ENCODE measurements around the gene FAM114A1. TPM values are rescaled to one million over a fixed set of nuclear protein-coding genes. Genes with fewer than 3 reads are reported as not detected.
"Not testable (repeated sequence)": the region's sequence is repeated elsewhere in the genome, so short reads cannot be mapped to it uniquely, and the experiment has no call there.

FAM114A1 gene
- total RNA-seq, 1 experiment from 2014 or later: 162 TPM

DNA sequence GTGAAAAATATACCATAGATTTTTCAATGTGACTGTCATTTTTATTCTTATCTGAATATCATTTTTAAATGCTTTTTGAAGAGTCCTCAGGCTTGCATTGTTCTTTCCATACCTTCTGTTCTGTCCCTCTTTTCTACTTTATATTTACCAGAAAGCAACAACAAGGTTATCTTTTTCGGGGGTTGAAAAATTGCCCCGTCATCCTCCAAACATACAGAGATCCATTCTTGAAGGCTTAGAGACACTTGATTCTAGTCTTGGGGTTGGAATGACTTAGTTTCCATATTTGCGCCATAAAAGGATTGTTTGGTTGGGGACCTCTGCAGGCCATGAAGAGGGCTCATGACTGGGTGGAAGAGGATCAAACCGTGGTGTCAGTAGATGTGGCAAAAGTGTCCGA lies 63.5 kb downstream of the FAM114A1 start:
- DNase-seq (ENCODE audit: low read depth): no peak

DNA sequence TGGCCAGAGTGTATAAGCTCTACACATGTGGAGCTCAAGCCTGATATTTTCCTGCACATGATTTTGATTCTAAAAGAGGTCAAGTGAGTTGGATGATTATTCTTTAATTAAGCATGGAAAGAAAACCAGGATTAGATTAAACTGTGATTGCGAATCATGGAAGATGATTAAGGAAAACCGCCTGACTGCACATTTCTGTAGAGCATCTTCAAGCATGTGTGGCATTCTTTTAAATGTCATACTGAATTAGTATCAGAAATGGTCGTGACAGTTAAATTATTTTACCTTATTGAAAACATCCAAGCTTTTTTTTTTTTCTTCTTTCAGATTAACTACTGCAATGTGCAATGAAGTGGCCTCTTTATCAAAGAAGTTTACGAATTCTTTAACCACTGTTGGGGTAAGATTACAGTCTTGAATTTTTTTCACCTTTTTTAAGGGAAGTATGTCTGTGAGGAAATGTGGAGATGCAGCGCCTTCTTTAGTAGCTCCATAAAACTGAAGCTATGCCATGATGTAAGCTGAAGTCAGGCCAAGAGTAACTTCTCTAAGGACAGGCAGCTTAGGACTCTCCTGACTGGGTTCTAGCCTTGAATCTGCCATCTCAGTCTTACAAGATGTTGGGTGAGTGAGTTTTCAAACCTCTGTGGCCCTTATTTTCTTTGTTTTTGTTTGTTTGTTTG lies 67.9 kb downstream of the FAM114A1 start:
- DNase-seq (ENCODE audit: low read depth): no peak

DNA sequence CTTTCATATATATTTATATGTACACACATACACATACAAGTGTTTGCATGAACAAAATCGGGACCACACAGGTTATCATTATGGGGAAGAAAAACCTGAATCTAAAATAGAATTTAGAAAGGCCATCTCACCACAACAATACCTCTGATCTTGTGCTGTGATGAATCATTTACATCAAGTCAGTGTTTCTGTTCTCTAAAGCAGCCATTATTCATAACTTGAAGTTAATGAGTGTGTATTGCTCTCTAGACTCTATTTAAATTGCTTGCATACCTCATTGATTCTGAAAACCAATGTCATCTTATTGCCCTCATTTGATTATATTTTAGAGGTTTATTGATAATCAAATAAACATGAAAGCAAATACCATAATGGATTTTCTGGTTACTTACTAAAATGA lies 71.6 kb downstream of the FAM114A1 start:
- no peak for DNase-seq (ENCODE audit: low read depth)

DNA sequence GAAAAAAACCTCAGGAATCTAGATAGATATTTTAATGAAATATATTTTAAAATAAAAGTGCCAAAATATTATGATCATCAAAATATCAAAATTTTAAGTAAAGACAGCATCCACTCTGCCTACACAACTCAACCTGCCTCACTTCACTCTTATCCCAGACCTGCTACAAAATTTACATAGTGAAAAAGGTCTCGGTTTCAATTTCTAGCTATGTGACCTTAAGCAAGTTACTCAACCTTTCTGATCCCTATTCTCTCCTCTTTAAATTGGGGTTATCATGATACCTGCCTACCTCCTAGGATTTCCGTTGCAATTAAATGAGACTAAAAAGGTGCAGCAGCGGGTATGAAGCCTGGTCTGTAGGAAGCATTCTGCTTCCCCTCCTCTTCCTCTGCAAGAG lies 72.9 kb downstream of the FAM114A1 start:
- no peak for DNase-seq (ENCODE audit: low read depth)

DNA sequence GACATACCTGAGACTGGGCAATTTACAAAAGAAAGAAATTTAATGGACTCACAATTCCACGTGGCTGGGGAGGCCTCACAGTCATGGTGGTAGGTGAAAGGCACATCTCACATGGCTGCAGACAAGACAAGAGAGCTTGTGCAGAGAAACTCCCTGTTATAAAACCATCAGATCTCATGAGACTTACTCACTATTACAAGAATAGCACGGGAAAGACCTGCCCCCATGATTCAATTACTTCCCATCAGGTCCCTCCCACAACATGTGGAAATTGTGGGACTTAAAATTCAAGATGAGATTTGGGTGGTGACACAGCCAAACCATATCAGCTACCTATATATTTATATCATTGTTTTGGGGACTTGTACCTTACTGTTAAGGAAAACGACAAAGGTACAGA lies 74.3 kb downstream of the FAM114A1 start:
- DNase-seq (ENCODE audit: low read depth): not testable (repeated sequence)

DNA sequence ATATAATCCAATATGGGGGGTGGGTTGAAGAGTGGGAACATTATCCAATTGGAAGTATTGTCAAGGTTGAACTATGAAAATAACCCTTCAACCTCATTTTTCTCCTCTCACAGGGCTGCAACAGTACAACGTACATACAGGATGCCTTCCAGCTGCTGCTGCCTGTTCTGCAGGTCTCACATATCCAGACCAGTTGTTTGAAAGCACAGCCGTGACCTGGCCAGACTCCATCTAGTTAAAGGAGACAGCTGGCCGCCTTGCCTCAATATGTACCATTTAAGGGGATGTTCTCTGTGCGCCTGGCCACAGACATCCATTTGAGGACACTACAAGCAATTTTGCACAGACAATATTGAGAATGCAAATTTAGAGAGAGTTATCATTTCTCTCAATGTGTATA lies 75.7 kb downstream of the FAM114A1 start:
- no peak for DNase-seq (ENCODE audit: low read depth)

DNA sequence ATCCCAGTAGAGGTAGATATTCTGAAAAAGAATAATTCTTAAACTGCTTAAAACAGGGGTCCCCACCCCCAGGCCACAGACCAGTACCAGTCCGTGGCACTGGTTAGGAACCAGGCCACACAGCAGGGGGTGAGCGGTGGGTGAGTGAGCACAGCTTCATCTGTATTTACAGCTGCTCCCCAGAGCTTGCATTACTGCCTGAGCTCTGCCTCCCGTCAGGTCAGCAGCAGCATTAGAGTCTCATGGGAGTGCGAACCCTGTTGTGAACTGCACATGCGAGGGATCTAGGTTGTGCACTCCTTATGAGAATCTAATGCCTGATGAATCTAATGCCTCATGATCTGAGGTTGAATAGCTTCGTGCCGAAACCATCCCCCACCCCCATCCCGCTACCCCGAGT lies 76.8 kb downstream of the FAM114A1 start:
- DNase-seq (ENCODE audit: low read depth): no peak

DNA sequence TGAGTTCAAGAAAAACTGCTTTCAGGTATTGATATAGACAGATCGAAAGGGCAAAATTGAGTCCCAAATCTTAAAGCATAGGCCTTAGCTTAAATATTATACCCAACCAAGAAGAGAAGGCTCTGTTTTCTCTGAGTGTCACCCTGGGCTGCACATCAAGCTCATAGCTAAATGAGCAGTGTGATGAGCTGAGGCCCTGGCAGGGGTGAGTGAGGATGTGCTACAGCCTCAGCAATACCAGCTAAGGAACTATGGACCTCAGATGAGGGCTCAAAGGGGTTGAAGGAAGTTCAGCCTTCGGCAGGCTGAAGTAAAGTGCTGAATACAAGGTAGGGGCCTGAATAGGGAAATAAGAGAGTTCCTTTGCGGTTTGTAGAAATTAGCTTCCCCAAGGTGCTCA lies 79.3 kb downstream of the FAM114A1 start:
- no peak for DNase-seq (ENCODE audit: low read depth)

DNA sequence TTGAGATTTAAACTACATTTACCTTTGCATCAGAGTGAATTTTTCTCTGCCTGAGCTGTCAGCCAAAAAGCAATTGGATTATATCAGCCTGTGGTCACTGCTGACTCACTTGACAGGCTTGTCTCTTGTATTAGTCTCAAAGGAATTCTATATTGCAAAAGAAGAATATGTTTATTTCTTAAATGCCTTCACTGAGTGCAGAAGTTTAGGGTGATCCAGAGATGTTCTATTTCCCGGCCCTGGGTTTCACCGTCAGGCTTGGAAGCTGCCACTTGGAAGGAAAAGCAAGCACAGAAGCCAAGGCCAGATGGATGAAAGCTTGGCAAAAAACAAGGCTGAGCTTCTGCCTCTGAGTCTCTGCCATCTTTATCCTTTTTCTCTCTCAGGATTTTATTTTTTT lies 80.9 kb downstream of the FAM114A1 start:
- peak; percentile 69 for DNase-seq (ENCODE audit: low read depth)

DNA sequence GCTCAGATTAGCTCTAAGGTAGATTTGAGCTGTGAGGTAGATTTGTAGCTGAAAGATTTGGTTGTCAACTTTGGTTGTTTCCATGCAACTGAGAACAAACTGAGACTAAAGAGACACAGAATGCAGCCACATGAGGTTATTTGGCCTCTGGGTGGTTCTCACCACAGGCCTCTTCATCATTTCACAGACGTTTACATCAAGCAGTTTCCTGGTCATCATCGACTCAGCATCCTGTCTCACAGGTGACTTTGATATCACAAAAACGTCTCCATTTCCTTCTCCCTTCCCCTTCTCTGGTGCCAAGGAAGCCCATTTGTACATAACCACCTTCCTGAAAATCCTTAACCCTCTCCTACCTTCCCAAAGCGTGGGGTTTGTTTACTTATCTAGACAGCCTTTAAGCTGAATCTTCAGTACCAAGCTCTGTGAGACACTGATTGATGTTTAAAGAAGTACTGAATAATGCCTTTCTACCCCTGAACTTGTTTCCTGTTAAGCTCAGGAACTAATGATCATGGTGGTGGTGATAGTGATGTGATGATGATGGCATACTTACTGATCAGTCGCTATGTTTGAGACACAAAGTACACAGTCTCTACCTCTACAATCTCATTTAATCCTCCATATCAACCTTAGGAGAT lies 81.9 kb downstream of the FAM114A1 start:
- DNase-seq (ENCODE audit: low read depth): peak; percentile 15

DNA sequence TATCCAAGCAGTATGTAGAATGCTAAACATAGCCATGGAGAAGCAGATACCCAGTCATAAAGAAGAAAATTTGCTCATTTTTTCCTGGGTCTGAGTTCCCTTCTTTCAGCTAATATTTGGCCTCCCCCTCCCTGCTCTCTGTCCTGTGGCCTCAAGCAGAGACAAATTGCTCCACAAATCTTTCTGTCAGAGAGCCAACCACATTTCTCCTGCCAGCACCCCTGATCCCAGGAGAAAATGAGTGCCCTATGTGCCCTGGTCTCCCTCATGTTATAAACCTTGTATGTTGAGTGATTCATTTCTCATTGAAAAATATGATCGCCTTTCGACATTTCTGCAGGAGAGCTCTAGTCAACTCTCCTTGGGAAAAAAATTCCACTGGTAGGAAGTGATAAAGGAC lies 82.6 kb downstream of the FAM114A1 start:
- DNase-seq (ENCODE audit: low read depth): no peak

DNA sequence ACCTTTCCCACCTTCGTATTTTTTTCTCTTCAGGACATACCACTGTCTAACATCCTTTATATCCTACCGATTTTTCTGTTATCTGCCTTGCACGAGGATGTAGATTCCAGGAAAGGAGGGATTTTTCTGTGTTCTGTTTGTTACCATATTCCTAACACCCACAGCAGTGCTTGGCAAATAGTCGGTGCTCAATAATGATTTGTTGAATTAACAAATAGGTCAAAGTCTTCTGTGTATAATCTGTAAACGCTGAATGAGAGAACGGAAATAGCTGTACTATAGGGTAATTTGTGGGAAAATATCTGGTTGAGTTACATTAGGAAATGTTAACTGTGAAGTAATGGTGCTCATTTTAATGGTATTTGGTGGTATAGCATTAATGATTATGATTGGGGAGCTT lies 83.1 kb downstream of the FAM114A1 start:
- DNase-seq (ENCODE audit: low read depth): no peak

DNA sequence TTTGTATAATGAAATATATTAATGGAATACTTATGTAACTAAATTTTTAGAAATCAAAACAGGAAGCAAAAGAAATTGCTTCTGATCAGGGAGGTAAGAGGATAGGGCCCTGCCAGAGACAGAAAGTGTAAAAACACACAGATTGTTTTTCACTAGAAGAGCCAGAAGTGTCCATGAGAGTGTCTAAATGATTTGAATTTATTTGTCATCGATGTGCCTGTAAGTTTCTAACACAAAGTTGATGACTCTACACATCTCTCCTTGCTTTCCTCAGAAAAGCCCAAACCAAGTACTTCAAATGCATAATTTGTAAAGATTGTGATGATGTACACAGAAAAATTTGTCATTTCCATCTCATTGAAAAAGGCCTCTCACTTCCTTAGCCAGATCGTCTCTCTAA lies 84.0 kb downstream of the FAM114A1 start:
- no peak for DNase-seq (ENCODE audit: low read depth)

DNA sequence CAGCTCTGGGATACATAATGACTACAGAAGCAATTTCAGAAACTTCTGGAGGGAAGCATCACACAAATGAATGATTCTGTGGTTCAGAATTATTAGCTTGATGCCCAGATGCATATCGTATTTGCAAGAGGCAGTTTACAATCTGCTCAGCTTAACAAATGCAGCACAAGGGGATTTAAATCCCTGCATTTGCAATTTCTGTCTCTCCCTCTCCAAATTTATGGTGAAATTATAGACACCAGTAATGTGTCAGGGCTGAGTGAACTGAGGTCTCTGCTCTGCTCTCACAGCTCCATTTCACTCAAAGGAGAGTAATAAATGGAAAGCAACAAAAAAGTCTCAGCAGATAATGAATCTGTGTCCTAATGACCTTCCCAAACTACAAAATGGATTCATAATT lies 84.4 kb downstream of the FAM114A1 start:
- no peak for DNase-seq (ENCODE audit: low read depth)

DNA sequence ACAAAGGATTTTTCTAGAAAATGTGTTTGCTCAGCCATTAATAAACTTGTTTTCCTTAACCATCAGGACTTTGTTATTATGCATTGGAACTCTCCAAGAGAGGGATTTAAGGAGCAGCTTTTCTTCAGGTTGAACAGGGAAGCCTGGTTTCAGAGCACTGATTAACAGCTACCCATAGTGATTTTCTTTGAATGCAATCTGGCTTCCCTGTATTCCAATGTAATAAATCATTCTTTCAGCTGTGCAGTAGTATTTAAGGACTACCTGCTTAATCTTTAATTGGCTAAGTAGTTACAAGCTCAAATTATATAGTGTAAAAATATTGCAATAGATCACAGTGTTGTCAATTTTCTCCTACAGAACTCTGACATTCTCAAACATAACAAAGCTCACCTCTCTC lies 87.1 kb downstream of the FAM114A1 start:
- no peak for DNase-seq (ENCODE audit: low read depth)

DNA sequence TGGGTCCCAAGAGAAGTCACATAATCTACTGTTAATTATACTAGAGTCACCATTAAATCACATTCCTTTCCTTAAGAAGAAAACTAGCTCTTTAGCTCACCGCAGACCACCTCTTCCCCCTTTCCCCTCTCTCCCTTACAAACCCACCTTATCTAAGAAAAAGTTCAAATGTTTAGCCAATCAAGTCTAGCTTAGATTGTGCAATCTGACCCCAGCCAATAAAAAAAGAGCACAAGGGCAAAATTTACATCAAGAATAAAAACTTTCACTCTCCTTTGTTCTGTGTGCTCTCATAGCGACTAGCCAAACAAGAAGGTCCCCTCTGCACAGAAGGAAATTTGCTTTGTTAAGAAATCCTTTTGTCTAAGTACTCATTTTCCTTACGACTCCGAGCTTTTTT lies 88.4 kb downstream of the FAM114A1 start:
- no peak for DNase-seq (ENCODE audit: low read depth)

DNA sequence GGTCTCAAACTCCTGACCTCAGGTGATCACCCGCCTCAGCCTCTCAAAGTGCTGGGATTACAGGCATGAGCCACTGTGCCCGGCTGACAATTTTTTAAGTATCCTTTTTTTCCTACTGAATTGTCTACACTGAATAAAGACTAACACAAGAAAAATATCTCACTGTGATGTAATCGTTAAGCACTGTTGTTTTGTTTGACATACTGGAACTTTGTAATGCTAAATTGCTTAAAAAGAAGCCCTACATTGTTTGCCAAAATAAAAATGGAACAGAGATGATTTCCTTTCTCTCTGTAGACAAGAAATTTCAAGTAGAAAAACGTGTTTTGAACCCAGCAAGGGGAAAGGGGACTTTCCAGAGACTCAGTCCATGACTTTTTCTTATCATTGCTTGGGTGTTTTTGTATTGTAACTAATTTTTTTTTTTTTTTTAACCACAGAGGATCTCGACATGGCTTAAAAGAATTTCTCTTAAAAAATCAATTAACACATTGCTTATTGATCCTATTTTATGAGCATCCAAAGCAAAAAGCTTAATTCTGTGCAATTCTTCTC lies 89.7 kb downstream of the FAM114A1 start:
- DNase-seq (ENCODE audit: low read depth): no peak

DNA sequence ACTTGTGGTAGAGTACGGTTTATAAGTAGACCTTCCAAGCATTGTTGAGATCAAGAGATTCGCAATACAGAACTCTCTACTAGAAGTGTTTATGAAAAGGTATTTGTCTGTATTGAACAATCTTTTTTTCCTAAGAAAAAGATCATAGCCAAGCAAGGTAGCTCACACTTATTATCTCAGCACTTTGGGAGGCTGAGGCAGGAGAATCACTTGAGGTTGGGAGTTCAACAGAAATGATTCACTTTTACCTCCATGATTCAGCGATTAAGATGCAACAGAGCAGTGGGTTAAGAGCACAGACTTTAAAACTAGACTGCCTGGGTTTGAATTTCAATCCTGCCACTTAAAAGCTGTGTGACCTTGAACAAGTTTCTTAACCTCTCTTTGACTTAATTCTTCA lies 90.3 kb downstream of the FAM114A1 start:
- no peak for DNase-seq (ENCODE audit: low read depth)

DNA sequence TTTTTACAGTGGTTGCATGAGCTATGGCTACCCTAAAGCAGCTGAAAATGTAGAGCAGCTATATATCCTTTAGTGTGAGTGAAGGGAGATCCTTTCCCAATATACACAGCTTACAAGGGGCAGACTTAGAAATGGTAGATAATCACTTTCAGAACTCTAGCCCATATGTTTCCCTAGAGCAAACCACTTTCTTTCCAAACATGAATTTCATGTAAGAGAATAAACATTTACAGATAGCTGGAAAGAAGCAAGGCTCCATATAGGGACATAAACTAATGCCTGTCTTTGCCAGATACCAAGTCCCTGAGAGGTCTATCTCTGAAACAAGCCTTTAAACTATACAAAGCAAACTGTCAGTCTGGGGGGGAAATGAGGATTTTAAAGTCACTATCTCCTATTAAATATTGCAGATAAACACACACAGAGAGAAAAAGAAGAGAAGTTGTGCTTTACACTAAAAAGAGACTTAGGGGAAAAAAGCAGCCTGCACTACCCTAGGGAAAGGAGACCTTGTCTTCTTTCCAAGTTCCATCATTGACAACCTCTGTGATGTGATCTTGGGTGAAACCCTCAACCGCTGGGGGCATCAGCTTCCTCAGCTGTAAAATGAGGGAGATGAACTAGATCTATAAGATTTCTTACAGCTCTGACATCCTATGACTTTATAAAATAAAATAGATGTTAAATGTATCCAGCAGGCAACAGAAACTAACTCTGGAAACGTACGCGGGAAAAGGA lies 91.0 kb downstream of the FAM114A1 start:
- peak; percentile 7 for DNase-seq (ENCODE audit: low read depth)

DNA sequence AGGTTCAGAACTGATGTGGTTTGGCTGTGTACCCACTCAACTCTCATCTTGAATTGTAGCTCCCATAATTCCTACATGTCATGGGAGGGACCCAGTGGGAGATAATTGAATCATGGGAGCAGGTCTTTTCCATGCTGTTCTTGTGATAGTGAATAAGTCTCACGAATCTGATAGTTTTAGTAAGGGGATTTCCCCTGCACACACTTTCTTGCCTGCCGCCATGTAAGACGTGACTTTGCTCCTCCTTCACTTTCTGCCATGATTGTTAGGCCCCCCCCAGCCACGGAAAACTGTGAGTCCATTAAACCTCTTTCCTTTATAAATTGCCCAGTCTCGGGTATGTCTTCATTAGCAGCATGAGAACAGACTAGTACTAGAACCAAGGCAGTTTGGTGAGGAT lies 91.6 kb downstream of the FAM114A1 start:
- not testable (repeated sequence) for DNase-seq (ENCODE audit: low read depth)

DNA sequence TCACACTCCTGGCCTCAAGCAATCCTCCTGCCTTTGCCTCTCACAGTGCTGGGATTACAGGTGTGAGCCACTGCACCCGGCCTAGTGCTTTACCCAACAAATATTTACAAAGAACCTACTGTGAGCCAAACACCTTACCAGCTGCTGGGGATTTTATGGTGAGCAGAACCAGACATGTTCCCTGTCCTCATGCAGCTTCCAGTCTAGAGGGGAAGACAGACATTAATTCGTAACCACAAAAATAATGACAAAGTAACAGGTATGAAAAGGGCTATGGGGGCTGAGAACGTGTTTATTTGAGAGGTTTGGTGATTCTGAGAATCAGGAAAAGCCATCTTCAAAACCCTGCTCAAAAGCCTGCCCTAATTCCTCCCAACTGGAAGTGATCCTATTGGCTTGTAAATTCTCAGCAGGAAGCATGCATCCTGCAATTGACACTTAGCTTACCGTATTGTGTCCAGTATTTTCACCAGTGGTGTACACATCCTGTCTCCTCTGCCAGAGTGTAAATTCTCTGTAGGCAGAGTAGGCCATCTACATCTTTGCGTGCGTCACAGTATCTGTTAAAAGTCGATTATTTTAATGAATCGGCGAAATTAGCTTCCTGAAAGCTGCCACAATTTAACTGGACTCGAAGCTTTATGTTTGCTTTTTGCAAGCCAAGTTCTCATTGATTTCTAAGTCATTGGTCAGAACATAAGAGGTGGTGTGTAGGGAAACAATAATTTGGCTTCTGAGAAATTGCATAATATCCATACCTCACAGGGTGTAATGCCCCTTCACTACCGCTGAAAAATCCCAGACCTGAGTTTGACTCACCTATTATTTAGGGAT lies 97.6 kb downstream of the FAM114A1 start:
- no peak for DNase-seq (ENCODE audit: low read depth)

DNA sequence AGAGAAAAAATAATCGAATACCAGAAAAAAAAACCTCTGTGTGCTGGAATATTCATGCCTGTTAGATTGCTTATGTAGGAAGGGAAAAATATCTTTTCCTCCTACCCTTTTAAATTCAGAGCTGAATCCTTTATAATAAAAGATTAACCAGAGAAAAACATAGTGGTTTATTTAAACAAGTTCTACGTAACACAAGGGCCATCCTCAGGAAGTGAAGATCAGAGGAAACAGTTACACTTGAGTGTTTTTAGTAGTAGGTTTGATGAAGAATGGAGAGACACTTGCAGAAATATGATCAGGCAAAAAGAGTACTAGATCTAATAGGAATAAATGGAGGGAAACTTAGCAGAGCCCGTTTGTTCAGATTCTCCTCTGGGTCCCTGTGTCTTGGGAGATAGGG lies 98.3 kb downstream of the FAM114A1 start:
- DNase-seq (ENCODE audit: low read depth): no peak
